ENCODE measurements around the gene AEBP1.

GRCh38 chr7:44142028-44142427, 37.9 kb downstream of the AEBP1 start:
- TF ChIP-seq CTCF (IDR thresholded peaks at IDR 0.05) (no peak), POLR2AphosphoS5 (IDR thresholded peaks at IDR 0.05) (no peak)
